ENCODE data around the gene CNTNAP5.
"Not testable (repeated sequence)": the region's sequence is repeated elsewhere in the genome, so short reads cannot be mapped to it uniquely, and the experiment has no call there.

Gene CNTNAP5

DNA sequence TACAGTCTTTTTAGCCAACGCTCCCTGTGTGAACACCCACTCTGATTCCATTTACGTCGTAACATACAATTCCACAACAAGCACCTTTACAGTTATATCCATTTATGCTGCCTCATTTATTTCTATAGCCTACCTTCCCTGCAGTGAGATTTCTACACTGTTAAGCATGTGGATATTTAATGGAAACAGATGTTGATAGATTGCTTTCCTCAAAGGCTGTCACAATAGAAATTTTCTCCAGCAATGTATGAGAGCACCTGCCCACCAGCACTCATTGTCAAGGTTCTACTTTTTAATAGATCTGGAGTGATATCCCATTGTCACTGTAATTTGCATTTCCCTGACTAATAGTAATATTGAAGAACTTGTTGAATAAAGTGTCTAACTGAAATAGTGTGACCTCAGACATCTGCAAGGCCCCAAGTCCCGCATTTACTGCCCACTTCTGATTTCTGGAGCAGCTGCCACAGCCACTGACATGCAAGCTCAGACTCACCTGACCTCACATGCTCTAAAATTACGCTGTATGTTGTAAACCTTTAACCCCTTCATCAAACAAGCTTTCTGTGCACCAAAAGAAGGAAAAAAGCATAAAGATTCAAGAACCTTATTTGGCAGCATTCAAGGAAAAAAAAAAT lies 295.1 kb downstream of the CNTNAP5 start:
- DNase-seq (ENCODE audit: low read depth, low spot score), result no peak

DNA sequence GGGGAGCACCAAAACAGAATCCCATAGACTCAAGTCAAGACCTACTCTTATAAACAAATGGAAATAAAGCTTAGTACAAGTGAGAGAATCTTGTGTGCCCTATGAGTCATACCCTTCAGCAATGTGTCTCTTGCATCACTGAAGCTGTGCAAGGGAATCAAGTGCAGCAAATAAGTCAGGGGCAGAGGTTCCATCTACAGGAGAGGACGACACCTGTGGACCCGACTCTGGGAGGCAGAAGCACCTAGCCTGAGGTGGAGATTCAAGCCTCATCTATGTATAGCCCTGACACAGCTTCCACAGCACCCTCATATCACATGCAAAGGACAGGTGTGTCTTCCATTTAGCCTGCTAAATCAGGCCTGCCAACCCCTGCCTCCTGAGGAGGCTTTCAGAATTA lies 298.2 kb downstream of the CNTNAP5 start:
- DNase-seq (ENCODE audit: low read depth, low spot score), result no peak

DNA sequence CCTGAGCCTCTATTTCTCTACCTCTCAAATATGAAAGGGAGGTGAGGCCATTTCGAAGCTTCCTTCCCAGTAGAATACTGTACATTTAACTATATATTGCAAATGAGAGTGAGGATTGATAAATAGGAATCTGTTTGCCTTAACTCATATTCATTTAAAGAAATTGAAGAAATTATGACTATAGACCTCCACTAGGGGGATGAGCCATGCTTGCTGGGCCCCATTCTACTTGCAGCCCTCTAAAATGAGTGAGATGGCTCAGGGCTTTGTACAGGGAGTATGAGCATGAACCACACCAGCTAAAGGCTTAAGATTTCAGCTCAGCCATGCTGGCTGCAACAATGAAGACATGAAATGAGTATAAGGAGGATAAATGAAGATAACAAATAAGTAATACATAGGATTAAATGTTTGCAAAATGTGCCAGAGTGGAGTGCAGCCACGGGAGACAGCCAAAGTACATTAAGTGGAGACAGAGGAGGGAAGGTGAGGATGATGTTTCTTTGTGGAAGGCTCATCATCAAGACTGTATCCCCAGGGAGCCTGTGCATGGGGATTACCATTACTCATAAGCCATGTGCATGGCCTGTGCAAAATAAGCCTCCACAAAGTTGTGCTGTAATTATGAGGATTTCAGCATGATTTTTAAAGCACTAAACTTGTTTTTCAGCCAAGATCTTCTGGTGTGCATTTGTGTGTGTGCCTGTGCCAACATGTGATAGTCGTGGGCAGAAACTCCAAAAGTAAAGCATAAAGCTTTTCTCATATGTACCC lies 300.8 kb downstream of the CNTNAP5 start:
- DNase-seq (ENCODE audit: low read depth, low spot score), result no peak

DNA sequence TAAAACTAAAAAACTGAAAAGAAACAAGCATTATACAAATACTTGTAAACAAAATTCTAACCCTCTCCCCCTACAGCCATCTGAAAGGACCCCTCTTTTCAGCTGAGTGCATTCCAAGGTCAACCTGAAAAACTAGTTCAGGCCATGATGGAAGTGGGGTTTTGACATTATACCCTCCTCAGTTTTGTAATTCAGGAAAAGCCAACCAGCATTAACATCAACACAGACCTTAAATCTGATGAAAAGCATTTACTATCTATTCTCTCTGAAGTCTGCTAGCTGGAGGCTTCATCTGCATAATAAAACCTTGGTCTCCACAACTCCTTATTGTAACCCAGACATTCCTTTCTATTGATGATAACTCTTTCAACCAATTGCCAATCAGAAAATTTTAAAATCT lies 302.2 kb downstream of the CNTNAP5 start:
- no peak for DNase-seq (ENCODE audit: low read depth, low spot score)

DNA sequence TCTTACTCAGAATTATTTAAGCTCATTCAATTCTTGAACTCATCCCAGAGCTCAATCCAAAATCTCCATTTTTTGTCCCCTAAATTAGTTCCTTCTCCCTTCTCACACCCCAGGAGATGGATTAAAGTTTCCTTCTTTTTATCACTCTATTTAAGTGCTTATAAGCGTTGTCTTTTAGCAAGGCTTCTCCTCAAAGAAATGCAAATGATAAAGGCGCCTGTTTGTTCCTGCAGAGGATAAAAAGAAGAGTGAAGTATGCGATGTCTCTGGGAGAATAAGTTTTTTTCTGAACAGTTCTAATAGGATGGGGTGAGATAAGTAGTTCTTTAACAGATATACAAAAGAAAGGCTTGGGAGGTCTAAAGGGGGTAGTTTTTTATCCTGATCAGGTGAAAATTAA lies 303.3 kb downstream of the CNTNAP5 start:
- DNase-seq (ENCODE audit: low read depth, low spot score), result no peak

DNA sequence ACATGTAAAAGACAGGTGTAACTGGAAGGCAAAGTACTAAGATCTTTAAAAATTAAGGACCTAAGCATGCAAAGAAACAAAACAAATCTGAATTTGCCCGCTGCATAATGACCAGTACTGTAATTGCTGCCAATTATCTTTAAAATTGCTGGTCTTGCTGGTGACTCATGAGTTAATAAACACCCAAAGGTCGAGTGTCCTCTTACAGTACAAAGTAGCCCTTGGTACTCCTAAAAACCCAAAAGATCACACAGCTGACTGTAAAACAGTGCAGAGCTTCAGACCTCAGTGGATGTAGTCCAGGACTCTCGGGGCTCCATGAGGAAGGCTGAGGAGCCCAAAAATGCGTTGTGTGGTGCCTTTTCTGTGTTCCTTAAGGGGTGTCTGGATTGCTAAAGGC lies 308.7 kb downstream of the CNTNAP5 start:
- DNase-seq (ENCODE audit: low read depth, low spot score), result no peak

DNA sequence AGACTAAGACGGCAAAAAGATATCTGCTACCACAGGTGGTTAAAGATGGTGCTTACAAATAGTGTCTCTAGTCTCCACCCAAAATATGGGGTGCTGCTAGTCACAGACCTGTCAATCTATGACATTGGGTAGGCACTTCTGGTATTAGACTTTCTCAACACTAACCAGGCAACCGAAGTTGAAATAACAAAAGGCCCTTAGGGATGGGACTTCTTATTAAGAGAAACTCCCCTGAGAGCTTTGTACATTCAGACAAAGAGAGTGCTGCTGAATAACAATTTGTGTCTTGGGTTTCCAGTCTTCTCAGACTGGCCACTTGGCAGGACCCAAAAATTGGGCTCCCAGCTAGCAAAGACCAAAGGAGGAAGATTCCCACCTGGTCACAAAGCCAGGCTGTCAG lies 310.0 kb downstream of the CNTNAP5 start:
- no peak for DNase-seq (ENCODE audit: low read depth, low spot score)

DNA sequence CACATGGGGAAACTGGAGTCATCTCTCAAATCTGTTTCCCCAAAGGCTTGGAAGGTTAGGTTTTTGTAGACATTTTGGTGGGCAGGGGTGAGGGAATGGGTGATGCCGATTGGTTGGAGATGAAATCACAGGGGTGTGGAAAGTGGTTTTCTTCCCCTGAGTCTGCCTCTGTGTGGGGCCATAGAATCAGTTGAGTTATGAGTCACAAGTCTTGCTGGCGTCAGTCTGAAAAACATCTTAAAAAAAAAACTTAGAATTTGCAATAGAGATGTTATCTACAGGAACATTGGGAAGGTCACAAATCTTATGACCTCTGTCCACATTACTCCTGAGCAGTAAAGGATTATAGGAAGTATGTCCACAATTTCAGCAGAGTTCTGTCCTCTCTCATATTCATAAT lies 314.6 kb downstream of the CNTNAP5 start:
- no peak for DNase-seq (ENCODE audit: low read depth, low spot score)

DNA sequence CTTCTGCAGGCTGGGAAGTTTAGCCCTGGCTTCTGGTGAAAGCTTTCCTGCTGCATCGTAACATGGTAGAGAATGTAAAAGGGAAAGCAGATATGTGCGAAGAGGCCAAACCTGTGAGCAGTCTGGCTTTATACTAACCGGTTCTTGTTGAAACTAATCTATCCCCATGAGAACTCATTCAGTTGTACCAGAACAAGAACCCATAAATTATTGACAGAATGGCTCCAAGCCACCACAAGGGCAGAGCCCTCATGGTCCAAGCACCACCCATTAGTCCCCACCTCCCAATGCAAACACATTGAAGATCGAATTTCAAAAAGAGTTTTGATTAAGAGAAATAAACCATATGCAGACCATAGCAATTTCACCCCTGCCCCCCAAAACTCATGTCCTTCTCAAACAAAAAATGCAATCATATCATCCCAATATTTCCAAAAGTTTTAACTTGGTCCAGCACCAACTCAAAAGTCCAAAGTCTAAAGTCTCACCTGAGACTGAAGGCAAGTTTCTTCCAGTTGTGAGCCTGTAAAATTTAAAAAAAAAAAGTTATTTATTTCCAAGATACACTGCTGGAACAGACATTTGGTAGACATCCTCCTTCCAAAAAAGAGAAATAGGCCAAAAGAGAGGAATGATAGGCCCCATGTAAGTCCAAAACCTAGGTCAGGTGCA lies 318.9 kb downstream of the CNTNAP5 start:
- DNase-seq (ENCODE audit: low read depth, low spot score), result no peak

DNA sequence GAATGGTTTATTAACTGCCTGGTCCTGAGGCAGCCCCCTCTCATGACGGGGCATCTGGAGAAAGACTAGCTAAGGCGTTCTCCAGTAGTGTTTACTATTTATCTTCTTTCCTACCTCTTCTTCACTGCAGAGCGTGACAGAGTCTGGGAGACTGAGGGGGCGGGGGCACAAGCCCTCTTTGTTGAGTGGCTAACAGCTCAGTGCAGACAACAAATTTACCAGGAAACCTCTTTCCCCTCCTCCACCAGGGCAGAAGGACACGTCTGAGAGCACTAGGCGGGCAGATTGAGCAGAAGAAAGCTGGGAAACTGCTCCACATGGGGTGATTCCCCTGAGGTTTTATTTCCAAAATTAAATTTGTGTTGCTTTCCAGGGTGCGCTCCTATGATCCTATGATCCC lies 322.1 kb downstream of the CNTNAP5 start:
- DNase-seq (ENCODE audit: low read depth, low spot score), result no peak

DNA sequence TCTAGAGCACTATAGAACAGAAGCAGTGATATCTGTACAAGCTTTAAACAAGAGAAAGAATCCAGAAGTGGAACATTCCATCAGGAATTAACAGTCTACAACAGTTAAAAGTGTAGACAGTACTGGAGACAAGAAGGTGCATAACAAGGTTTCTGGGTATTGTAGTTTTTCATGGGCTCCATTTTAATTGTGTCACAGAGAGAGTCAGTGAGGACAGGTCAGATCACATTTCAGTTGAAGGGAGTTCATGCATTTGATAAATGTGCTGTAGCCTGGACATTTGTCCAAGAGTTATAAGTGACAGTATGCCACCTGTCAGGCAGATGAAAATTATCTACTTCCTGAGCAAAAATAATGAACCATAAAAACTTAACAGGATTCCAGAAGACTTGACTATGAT lies 328.6 kb downstream of the CNTNAP5 start:
- no peak for DNase-seq (ENCODE audit: low read depth, low spot score)

DNA sequence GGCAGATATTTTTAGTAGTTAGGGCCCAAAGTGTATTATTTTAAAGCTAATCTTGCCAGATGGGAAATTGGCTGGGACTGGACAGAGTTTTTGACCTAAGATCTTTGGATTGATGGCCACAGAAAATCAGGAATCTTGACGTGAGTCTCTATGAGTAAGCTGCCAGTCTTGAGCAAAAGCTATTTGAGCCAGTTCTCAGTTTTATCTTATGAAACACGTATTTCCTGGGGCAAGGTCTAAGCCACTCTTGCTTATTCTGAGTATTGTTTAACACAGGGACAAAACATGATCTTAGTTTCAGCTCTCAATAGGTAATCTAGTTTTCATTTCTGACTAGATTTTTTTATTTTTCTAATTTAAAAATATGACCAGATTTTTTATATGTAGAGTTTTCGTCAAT lies 329.4 kb downstream of the CNTNAP5 start:
- DNase-seq (ENCODE audit: low read depth, low spot score), result no peak

DNA sequence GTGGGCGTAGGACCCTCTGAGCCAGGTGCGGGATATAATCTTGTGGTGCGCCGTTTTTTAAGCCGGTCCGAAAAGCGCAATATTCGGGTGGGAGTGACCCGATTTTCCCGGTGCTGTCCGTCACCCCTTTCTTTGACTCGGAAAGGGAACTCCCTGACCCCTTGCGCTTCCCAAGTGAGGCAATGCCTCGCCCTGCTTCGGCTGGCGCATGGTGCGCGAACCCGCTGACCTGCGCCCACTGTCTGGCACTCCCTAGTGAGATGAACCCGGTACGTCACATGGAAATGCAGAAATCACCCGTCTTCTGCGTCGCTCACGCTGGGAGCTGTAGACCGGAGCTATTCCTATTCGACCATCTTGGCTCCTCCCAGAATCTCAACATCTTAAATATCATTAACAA lies 336.9 kb downstream of the CNTNAP5 start:
- DNase-seq (ENCODE audit: low read depth, low spot score), result not testable (repeated sequence)

DNA sequence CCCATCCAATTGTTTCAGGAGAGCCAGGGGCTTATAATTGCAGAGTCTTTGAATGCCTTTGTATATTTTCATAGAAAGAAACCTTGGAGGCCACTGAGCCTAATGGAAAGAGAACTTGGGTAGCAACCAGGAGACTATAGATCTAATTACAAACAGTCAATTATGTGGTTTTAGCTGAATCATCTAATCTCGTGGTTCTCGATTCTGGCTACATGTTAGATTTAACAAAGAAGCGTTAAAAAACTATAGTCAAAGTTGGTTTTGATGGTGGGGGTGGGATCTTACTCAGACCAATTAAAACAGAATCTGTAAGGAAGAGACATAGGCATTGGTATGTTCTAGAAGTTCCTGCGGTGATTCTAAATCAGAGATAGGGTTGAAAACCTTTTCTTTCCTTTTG lies 344.1 kb downstream of the CNTNAP5 start:
- DNase-seq (ENCODE audit: low read depth, low spot score), result no peak

DNA sequence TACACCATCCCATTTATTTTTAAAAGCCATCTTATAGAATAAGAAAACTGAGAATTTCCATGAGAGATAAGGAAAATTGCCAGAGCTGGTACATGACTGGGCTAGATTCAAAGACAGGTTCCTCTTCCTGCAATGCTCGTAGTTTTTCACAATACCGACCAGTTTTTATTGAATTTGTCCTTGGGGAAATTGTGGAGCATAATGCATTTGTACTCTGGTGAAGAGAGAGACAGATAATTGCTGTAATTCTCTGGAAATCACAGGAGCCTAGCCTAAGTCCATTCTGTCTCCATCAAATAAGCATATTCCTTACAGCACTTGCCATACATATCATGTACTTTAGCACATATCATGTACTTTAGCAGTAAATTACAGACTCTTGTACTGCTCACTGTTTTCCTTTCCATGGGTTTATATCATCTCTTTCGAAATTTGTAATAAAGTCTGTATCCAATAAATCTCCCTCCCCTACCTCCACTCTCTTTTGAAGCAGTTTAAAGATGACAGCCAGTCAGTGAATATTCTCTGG lies 355.2 kb downstream of the CNTNAP5 start:
- no peak for DNase-seq (ENCODE audit: low read depth, low spot score)

DNA sequence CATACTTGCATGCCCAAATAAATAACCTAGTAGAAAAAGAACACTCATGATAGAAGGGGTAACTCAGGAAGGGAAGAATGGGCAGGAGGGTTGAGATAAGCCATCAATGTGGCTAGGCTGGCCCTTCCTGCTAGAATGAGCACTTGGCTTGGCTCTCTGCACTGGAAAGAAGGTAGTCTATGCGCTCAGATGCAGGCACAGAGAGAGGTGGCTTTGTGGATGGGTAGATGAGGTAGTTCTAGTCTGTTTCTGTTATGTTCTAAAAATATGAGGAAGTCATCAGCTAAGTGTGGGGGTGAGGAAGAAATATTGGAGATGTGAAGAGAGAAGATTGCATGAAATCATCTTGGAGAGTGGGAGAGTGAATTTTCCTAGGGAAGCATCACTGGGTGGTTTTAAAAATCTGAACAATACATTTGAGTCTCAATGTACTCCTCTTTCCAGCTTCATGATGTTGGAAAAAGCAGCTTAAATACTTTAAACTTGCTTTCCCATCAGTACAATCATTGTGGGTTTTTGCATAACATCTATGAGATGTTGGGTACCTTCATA lies 357.1 kb downstream of the CNTNAP5 start:
- DNase-seq (ENCODE audit: low read depth, low spot score), result no peak

DNA sequence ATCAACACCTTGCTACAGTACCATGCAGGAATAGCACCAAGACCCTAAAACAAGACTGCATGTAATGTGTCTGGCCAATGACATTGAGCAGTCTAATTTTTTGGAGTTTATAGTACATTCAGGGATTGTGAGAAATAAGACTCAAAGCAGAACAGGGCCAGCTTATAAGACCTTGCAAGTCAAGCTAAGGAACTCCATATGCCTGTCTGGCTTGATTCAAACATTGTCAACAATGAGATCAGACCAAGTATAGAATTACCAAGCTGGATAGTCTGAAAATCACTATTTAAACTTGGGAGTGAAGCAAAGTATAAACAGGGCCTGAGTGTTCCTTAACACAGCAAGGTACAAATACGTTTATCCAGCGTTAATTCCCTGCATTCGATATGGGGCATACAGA lies 370.9 kb downstream of the CNTNAP5 start:
- DNase-seq (ENCODE audit: low read depth, low spot score), result no peak

DNA sequence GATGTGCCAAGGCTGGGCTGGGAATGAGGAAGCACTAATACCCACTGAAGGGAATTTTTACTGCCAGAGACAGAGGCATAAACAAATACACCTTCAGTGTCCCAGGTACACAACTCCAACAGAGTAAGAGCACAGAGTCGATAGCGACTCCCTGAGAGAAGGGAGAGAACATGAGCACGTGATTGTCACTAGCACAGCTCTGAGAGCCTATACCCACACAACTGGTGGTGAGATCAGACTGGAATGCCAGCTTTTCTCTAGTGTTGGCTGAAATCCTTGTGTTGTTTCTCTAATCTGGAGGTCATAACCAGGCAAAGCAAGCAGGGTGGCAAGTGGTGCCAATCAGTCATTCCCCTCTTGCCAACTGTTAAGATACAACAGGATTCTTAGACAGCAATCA lies 377.2 kb downstream of the CNTNAP5 start:
- DNase-seq (ENCODE audit: low read depth, low spot score), result no peak

DNA sequence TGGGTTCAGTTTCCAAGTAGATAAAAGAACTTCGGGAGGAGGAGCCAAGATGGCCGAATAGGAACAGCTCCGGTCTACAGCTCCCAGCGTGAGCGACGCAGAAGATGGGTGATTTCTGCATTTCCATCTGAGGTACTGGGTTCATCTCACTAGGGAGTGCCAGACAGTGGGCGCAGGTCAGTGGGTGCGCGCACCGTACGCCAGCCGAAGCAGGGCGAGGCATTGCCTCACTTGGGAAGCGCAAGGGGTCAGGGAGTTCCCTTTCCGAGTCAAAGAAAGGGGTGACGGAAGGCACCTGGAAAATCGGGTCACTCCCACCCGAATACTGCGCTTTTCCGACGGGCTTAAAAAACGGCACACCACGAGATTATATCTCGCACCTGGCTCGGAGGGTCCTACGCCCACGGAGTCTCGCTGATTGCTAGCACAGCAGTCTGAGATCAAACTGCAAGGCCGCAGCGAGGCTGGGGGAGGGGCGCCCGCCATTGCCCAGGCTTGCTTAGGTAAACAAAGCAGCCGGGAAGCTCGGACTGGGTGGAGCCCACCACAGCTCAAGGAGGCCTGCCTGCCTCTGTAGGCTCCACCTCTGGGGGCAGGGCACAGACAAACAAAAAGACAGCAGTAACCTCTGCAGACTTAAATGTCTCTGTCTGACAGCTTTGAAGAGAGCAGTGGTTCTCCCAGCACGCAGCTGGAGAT lies 382.9 kb downstream of the CNTNAP5 start:
- DNase-seq (ENCODE audit: low read depth, low spot score), result not testable (repeated sequence)

DNA sequence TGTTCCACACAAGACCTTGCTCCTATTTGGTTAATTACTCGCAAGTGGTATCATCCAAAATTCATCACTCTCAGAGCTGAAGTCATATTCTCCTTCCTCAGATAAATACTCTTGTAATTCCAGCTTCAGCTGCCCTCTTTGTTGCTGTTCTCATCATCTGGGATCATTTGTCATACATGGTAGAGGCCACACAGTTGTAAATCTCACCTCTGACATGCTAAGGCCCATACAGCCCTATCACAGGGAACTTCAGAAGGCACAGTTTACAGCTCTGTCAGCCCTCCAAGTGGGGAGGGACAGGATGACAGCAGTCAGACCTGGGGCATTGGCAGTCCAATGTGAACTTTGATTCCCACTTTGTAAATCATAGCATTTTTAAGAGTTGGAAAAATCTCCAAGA lies 399.0 kb downstream of the CNTNAP5 start:
- no peak for DNase-seq (ENCODE audit: low read depth, low spot score)

DNA sequence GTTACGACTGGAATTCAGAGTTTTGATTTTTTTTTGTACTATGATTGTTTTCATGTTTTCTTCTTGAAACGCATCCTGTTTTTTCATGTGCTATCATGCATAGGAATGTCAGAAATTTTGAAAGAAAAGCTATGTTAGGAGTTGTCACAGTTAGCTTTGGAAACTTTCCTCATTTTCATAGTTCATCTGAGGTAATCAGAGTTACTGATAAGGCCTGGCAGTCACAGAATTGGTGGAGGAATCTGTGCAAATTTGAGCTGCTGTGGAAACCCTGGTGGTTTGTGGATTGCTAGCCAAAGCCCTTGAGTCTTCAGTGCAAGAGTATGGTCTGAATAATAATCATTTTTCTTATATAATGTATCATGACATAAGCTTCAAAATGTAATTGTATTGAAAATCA lies 401.0 kb downstream of the CNTNAP5 start:
- DNase-seq (ENCODE audit: low read depth, low spot score), result no peak

DNA sequence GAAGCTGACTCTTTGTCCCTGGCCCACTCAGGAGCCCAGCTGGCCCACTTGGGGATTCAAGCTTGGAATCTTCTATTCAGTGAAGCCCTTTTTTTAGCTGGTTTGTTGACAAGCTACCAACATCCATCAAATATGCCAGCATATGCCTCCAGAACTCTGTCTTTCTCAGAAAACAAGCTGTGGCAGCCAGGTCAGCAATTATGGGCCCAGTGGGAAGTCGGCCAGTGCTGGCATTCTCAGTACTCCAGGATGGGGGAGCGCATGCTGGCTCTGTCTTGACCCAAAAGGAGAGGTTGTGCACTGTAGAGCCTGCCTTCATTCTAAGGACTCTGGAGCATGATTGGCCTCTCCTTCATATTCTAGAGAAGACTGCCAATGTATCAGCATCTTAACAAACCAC lies 401.5 kb downstream of the CNTNAP5 start:
- no peak for DNase-seq (ENCODE audit: low read depth, low spot score)

All from activated CD4-positive, CD25-positive, alpha-beta regulatory T cell treated with anti-CD3 and anti-CD28 coated beads, Interleukin-2, amount 50 U/mL, for 16 hours (primary cell).